C4-2B (cell line): ENCODE results near the gene GALNT2.

Experiments used
- H3K27ac ChIP-seq: fragments of 450-650 bp; 2 replicates; pipeline ENCODE4 v1.5.1; 2017
- ZFX ChIP-seq: fragments of 450-650 bp; IDR thresholded peaks from 2 replicates; pipeline ENCODE4 v1.6.1; 2017
- TF ChIP-seq, protein P1 (sequence below): fragments of 450-650 bp; conservative IDR thresholded peaks from 2 replicates; pipeline ENCODE4 v1.5.1; 2017; ENCODE audit warnings: mild to moderate bottlenecking

Gene GALNT2

DNA sequence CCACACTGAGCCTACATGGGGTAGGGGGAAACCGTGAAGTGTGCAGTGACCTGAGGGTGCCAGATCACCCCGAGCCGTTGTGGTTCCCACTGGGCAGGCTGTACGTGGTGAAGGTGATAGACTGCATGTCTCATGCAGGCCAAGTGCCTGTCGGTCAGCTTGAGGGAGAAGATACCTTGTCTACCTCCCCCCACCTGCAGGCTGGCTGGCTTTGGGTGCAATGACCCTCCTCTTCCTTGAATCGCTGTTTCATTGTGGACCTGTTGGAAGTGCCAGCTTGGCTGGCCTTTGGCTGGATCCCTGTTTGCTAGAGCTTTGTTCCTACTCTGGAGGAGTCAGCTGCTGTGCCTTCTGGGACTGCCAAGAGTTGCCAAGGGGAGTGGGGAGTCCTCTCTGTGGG, 92.5 kb downstream of the GALNT2 start:
- peak overlapping the region; percentile 9; the same call in 1 of the 2 replicates for H3K27ac ChIP-seq
- no peak for TF ChIP-seq ZFX
- TF ChIP-seq, protein P1, sequence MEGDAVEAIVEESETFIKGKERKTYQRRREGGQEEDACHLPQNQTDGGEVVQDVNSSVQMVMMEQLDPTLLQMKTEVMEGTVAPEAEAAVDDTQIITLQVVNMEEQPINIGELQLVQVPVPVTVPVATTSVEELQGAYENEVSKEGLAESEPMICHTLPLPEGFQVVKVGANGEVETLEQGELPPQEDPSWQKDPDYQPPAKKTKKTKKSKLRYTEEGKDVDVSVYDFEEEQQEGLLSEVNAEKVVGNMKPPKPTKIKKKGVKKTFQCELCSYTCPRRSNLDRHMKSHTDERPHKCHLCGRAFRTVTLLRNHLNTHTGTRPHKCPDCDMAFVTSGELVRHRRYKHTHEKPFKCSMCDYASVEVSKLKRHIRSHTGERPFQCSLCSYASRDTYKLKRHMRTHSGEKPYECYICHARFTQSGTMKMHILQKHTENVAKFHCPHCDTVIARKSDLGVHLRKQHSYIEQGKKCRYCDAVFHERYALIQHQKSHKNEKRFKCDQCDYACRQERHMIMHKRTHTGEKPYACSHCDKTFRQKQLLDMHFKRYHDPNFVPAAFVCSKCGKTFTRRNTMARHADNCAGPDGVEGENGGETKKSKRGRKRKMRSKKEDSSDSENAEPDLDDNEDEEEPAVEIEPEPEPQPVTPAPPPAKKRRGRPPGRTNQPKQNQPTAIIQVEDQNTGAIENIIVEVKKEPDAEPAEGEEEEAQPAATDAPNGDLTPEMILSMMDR = no peak

DNA sequence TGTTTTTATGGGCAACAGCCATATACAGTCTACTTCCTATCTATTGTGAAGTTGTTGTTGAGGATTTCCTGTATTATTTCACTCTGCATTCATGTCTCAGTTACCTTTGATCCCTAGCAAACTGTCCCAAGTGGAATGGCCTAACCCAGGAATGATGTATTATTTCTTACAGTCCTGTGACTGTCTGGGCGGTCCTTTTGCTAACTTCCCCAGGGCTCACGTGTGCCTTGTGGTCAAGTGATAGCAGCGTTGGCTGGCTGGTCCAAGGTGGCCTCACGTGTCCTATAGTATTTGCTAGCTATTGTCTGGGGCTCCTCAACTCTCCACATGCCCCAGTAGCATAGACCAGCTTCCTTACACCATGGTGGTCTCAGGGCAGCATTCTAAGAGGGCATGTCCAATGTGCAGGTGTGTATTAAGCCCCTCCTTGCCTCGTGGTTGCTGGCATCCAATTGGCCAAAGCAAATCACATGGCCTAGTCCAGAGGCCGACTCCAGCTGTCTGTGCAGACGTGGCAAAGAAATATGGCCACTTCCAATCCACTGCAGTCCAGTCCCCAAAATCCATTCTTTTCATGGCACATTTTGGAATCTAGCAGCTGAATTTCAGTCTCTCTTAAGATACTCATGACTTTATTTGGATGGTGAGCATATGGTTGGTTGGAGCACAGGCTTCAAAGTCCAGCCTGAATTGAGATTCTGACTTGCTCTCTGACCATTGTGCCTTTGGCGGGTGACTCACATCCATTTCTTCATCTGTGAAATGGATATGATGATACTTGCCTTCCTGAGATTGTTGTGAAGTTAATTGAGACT, 94.1 kb downstream of the GALNT2 start:
- H3K27ac ChIP-seq = no peak overlapping the region
- TF ChIP-seq ZFX = no peak
- TF ChIP-seq, protein P1 = no peak

DNA sequence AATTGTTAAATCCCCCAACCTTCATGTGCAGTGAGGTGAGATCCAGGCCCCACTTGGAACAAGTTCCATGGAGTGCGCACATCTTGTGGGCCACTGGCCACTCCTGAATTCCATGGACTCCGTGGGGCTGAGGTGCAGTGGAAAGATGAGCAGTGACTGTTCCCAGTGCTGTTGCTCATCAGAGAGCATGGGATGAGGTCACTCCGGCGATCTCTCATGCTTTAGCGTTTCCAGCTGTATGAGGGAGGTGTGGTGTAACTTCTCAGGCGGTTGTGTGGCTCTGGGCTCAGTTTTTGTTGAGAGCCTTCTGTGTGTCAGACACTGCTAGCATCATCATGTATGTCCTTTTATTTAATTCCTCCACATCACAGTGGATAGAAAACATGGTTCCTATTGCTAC, 96.2 kb downstream of the GALNT2 start:
- no peak for TF ChIP-seq ZFX
- TF ChIP-seq, protein P1 = no peak
- no peak overlapping the region for H3K27ac ChIP-seq

DNA sequence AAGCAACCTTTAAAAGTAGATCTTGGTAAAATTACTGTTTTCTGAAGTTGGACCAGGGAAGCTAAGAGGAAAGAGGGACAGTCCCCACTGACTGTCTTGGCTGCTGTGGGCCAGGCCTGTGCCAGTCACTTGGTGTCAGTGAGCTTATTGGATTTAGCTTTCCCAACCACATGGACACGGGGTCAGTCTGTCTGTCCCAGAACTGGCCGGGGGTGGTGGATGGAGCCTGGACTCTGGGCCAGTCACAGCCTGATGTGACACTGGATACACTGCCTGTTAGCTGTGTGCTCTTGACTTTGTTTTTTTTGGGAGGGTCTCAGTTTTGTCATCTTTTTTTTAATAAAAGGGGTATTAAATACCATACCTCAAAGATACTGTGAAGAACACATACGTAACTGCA, 96.7 kb downstream of the GALNT2 start:
- TF ChIP-seq, protein P1 = no peak
- no peak for TF ChIP-seq ZFX
- H3K27ac ChIP-seq = no peak overlapping the region

DNA sequence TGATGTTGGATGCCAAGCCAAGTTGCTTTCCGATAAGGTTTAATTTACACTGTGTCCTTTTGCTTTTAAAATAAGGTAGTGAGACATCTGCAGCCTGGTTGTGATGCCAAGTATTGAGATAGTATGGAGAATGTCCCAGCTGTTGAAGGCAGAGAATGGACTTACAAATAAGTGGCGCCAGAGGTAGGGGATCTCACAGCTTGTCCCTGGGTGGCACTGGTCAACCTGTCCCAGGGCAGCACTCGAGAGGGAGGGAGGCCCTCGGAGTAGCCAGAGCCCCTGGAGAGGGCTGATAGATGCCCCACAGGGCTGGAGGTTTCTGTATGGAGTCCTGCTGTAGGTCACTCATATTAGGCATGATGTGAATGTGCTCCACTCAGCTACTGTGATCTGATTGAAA, 98.5 kb downstream of the GALNT2 start:
- no peak overlapping the region for H3K27ac ChIP-seq
- TF ChIP-seq, protein P1 = no peak
- no peak for TF ChIP-seq ZFX

DNA sequence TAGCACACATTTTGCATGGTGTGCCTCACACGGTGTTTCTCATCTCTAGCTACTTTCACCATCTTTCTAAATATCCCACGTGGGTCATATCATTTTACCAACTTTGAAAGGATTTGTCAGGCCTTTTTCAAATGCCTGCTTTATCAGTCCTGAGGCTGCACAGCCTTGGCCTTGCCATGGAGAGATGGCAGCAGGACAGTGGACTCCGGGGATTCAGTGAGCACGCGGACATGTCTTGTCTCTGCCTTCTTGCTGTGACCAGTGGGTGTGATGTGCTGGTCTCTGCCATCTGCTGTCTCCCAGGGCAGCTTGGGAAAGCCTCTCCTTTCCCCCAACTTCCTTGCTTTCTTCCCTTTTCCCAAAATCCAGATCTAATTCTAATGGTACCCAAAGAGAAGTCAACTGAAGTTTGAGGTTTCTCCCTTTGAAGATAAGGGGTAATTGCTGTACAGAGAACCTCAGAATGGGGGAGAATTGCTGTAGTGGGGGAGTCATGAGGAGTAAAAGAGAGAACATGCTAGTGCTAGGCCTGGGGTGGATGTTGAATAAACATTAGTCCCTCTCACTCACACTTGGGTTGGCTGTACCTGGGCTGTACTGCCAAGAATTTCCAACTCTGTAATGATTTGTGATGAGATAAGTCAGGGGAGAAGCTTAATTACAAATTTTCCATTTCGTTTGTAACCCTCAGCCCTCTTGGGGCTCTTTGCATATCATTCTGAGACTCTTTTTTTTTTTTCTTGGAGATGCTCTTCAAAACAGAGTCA, 99.5 kb downstream of the GALNT2 start:
- H3K27ac ChIP-seq = no peak overlapping the region
- TF ChIP-seq, protein P1 = no peak
- no peak for TF ChIP-seq ZFX

DNA sequence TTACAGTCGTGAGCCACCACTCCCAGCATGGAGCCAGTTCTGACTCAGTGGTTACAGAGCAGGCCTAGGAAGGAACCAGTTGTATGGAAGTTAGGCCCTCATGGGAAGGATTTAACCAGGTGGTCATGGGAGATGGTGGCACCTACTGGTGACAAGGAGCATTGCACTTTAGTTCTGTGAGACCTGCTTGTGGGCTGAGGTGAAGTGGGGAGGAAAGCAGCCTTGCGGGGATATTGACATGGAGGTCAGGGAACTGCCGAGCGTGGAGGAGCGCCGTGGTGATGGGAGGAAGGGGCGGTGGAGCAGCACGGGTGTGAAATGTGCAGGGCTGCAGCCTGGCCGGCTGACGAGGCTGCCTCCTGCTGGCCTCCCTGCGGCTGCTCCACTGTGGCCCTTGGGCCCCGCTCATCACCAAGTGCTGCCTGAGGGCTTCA, 100.4 kb downstream of the GALNT2 start:
- TF ChIP-seq, protein P1 = peak; percentile 85
- no peak for TF ChIP-seq ZFX
- no peak overlapping the region for H3K27ac ChIP-seq
